SK-N-MC (cell line): ENCODE results near the gene ARID2.

Source experiments
- EZH2 ChIP-seq: fragments of 200-600 bp; sonication (generic); IDR thresholded peaks from one replicate; pipeline ENCODE4 v1.6.1; 2017; ENCODE audit warnings: antibody characterized with exemption
- FOXP2 ChIP-seq: optimal IDR thresholded peaks from 2 replicates; pipeline ENCODE3; 2011; ENCODE audit warnings: mild to moderate bottlenecking, moderate library complexity; ENCODE audit not compliant: insufficient read depth; ENCODE audit errors: extremely low read length, control extremely low read depth
- POLR2AphosphoS5 ChIP-seq: IDR thresholded peaks from 2 replicates; pipeline ENCODE4 v1.6.1; 2012; ENCODE audit warnings: mild to moderate bottlenecking, low read depth, low read length, borderline replicate concordance

DNA sequence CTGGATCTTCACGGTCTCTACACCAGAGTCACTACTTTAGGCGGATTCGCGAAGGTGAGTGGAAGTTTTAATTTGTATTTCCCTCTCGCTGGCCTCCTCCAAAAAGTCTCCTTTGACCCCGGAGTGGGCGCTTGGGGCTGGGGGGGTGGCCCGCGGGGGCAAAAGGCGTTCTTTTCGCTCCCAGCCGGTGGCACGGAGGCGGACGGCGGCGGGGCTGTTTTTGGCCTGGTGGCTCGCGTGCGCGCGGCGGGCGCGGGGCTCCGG is 510 bp downstream of the ARID2 start:
- TF ChIP-seq EZH2 (no peak), POLR2AphosphoS5 (no peak), FOXP2 (no peak)
